Stimulated activated CD8-positive, alpha-beta memory T cell treated with anti-CD3 and anti-CD28 coated beads, Interleukin-7, amount 100 ng/mL, for 48 hours (primary cell): ENCODE measurements around the gene DNASE1.
"Not testable (repeated sequence)": the region's sequence is repeated elsewhere in the genome, so short reads cannot be mapped to it uniquely, and the experiment has no call there.

ENCODE experiments used
- DNase-seq, 2 donors: peaks; one replicate each; pipeline ENCODE4 v3.0.0-alpha.2; 2020; ENCODE audit warnings: low read depth in 1 of 2; ENCODE audit errors: extremely low read depth in 1 of 2

The DNASE1 gene

GRCh38 chr16:3640632-3641501 is 13.6 kb upstream of the DNASE1 start:
- no peak for DNase-seq

- no peak for DNase-seq
Observed at GRCh38 chr16:3641801-3642396, 12.6 kb upstream of the DNASE1 start.

DNA sequence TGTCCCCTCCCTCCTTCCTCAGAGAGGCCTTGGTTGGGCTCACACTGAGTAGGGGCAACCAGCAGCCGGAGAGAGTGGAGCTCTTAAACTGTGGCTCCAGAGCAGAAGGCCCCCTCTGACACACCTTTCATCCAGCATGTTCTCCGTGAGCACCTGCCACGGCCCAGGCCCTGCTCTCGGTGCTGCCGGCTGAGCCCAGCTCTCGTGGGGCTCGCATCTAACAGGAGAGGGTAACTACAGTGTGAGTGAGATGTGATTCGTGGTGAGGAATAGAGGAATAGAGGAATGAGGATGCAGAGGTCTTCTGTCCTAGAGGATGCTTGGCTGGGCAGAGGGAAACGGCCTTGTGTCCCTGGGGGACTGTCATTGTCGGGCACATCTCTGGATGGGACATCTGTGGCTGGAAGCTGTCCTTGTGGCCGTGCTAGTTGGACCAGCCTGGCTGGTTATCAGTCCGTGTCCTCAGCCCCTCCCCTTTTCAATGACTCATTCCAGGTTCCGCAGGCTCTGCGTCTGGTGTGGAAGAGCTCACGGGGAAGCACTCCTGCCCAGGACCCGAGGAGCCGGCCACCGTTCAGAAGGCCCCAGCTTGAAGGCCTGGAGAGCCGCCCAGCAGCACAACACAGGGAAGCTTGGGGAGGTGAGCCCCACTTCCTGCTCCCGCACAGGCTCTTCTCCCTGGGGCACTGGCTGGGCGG is 11.9 kb upstream of the DNASE1 start:
- no peak for DNase-seq

GRCh38 chr16:3643095-3643730 is 11.3 kb upstream of the DNASE1 start:
- DNase-seq = no peak

- DNase-seq = no peak
Observed at GRCh38 chr16:3645108-3645503, 9.4 kb upstream of the DNASE1 start.

- DNase-seq = no peak
Observed at GRCh38 chr16:3645504-3646347, 8.8 kb upstream of the DNASE1 start.

- DNase-seq = no peak
Observed at GRCh38 chr16:3646348-3646920, 8.1 kb upstream of the DNASE1 start.

- DNase-seq = no peak
Observed at GRCh38 chr16:3650631-3651265, 3.7 kb upstream of the DNASE1 start.

DNA sequence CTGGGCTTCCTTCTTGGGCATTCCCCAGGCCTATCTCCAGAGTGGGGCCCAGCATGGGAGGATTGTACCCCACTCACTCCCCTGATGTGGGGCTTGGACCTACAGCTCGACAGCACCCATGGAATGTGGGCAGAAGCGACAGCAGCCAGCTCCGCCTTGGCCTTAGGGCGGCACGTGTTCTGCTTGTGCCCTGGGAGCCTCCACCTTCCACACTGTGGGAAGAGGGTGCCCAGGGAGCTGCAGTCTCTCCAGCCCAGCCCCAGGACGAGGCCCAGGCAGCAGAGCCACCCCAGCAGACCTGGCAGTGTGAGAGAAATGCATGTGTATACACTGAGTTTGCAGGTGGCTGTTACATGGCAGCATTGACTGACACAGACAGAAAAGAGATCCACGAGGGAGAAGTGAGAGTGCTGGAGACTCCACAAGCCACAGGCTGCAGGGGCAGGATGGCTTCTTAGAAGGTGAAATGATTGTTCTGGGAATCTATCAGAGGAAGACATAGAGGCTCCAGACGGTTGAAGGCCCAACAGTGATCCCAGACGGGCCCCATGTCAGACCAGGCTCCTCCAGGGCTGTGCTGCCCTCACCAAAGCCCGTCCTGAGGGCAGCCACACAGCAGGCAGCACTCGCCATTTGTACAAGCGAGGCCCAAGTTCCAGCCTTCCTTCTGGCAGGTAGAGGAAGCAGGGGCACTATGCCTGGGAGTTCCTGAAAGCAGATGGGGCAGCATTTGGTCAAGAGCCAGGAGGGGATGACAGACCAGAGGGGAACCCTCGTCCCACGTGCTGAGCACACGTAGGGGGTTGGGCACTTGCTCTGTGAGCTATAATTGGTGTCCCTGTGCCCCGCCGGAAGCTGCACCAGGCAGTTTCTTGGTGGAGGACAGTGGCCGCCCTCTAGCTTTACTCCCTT is 2.8 kb upstream of the DNASE1 start:
- no peak for DNase-seq

GRCh38 chr16:3652373-3653195 is 1.9 kb upstream of the DNASE1 start:
- no peak for DNase-seq

GRCh38 chr16:3655030-3655395 is 522 bp downstream of the DNASE1 start:
- DNase-seq = no peak

GRCh38 chr16:3655396-3656159 is 1.1 kb downstream of the DNASE1 start:
- DNase-seq = no peak

DNA sequence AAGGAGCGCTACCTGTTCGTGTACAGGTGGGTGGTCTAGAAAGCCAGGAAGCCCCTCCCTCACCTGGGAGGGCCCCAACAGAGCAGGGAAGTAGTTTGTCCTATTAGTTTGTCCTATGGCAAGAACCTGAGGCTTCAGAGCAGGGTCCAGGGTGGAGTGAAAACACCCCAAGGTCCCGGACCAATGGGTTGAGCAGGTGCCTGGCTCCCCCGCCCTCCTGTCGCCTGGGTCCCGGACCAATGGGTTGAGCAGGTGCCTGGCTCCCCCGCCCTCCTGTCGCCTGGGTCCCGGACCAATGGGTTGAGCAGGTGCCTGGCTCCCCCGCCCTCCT is 1.6 kb downstream of the DNASE1 start:
- DNase-seq = not testable (repeated sequence)

GRCh38 chr16:3656491-3657468 is 2.3 kb downstream of the DNASE1 start:
- peak in 1 of 2 donors; percentile 52 for DNase-seq

DNA sequence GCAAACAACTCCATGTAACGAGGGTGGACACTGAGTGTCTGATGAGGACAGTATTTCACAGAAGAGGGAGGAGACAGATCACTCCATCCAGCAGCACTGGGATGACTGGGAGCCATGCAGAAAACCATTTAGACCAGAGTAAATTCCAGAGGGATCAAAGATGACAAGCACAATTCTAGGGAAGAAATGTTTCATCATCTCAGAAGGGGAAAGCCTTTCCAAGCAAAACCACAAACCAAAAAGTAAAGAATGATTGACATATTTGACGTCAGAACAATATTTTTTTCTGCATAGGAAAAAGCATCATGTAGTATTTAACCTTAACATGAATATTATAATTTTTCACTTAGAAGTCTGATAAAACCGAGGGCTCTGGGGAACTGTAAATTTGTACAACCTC is 4.8 kb downstream of the DNASE1 start:
- DNase-seq = no peak

- DNase-seq = no peak
Observed at GRCh38 chr16:3661311-3661710, 6.8 kb downstream of the DNASE1 start.
